Renal pelvis (tissue), 4 donors: ENCODE results near the gene HAUS7. TPM values are rescaled to one million over a fixed set of nuclear protein-coding genes. Genes with fewer than 3 reads are reported as not detected.

Source experiments
- DNase-seq: peaks from one replicate; pipeline ENCODE4 v3.0.0-alpha.2; 2013
- polyA plus RNA-seq, 3 donors: library from polyadenylated mRNA; unstranded; fragments of 120-200 nt; gene quantifications; one replicate each; pipeline ENCODE4 v1.2.1, GENCODE V29; 2013; ENCODE audit not compliant: insufficient read length in 3 of 3

Gene HAUS7
- polyA plus RNA-seq, 3 donors: 28.2 to 35.2 (median 32.1) TPM

GRCh38 chrX:153482376-153483015, 12.1 kb upstream of the HAUS7 start:
- no peak for DNase-seq

GRCh38 chrX:153481043-153481442, 10.7 kb upstream of the HAUS7 start:
- no peak for DNase-seq

GRCh38 chrX:153478746-153479145, 8.4 kb upstream of the HAUS7 start:
- no peak for DNase-seq

GRCh38 chrX:153477901-153478300, 7.5 kb upstream of the HAUS7 start:
- no peak for DNase-seq

- DNase-seq: no peak
These were observed 7.0 kb upstream of the HAUS7 start for GRCh38 chrX:153477364-153477857.

- DNase-seq: no peak
These were observed 6.4 kb upstream of the HAUS7 start for GRCh38 chrX:153476666-153477363.

- DNase-seq: no peak
These were observed 5.4 kb upstream of the HAUS7 start for GRCh38 chrX:153475751-153476281.

- no peak for DNase-seq
These were observed 4.9 kb upstream of the HAUS7 start for GRCh38 chrX:153475271-153475670.

- no peak for DNase-seq
These were observed 4.3 kb upstream of the HAUS7 start for GRCh38 chrX:153474718-153475117.

GRCh38 chrX:153474266-153474665, 3.9 kb upstream of the HAUS7 start:
- no peak for DNase-seq

- DNase-seq: no peak
These were observed 2.8 kb upstream of the HAUS7 start for GRCh38 chrX:153473126-153473525.

GRCh38 chrX:153471663-153472280, 1.4 kb upstream of the HAUS7 start:
- no peak for DNase-seq

- DNase-seq: no peak
These were observed 465 bp downstream of the HAUS7 start for GRCh38 chrX:153469811-153470410.

GRCh38 chrX:153468008-153468580, 2.3 kb downstream of the HAUS7 start:
- DNase-seq: no peak

GRCh38 chrX:153465691-153466380, 4.5 kb downstream of the HAUS7 start:
- DNase-seq: no peak

GRCh38 chrX:153464116-153464515, 6.3 kb downstream of the HAUS7 start:
- DNase-seq: no peak

- DNase-seq: no peak
These were observed 6.8 kb downstream of the HAUS7 start for GRCh38 chrX:153463556-153463955.

- no peak for DNase-seq
These were observed 7.3 kb downstream of the HAUS7 start for GRCh38 chrX:153463031-153463430.

GRCh38 chrX:153462291-153462690, 8.1 kb downstream of the HAUS7 start:
- DNase-seq: no peak

GRCh38 chrX:153460826-153461225, 9.6 kb downstream of the HAUS7 start:
- DNase-seq: no peak

GRCh38 chrX:153459986-153460385, 10.4 kb downstream of the HAUS7 start:
- DNase-seq: no peak
